Thyroid gland (tissue), 4 donors: ENCODE data around the gene RBMS1.

ENCODE experiments used
- POLR2A ChIP-seq, 2 donors: fragments of 450-650 bp; IDR thresholded peaks; one replicate each; pipeline ENCODE4 v1.6.1; 2017; ENCODE audit warnings: antibody characterized with exemption in 2 of 2, mild to moderate bottlenecking in 2 of 2, moderate library complexity in 1 of 2
- TF ChIP-seq, protein P1 (sequence below), 6 experiments: fragments of 200-600 bp in 3 of 6; fragments of 450-650 bp in 3 of 6; sonication (generic) in 3 of 6; IDR thresholded peaks; one replicate each; pipeline ENCODE4 v1.5.1; 2016 to 2019; ENCODE audit warnings: antibody characterized with exemption in 6 of 6, mild to moderate bottlenecking in 2 of 6, inconsistent platforms in 1 of 6, moderate library complexity in 1 of 6

GRCh38 chr2:160306985-160307384, 186.6 kb downstream of the RBMS1 start:
- TF ChIP-seq, protein P1, sequence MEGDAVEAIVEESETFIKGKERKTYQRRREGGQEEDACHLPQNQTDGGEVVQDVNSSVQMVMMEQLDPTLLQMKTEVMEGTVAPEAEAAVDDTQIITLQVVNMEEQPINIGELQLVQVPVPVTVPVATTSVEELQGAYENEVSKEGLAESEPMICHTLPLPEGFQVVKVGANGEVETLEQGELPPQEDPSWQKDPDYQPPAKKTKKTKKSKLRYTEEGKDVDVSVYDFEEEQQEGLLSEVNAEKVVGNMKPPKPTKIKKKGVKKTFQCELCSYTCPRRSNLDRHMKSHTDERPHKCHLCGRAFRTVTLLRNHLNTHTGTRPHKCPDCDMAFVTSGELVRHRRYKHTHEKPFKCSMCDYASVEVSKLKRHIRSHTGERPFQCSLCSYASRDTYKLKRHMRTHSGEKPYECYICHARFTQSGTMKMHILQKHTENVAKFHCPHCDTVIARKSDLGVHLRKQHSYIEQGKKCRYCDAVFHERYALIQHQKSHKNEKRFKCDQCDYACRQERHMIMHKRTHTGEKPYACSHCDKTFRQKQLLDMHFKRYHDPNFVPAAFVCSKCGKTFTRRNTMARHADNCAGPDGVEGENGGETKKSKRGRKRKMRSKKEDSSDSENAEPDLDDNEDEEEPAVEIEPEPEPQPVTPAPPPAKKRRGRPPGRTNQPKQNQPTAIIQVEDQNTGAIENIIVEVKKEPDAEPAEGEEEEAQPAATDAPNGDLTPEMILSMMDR (IDR thresholded peaks at IDR 0.05), result no peak
- TF ChIP-seq POLR2A (IDR thresholded peaks at IDR 0.05), result no peak
